Nephron progenitor cell (in vitro differentiated cells): ENCODE results near the gene PPL.
A peak's percentile ranks its signal among the peaks of the same experiment; 100 is the strongest.
"Not testable (repeated sequence)": the region's sequence is repeated elsewhere in the genome, so short reads cannot be mapped to it uniquely, and the experiment has no call there.

Experiments used
- DNase-seq: peaks from one replicate; pipeline ENCODE4 v3.0.0; 2021
- H3K27ac Mint-ChIP-seq: 2 replicates; pipeline ENCODE4 v1.8.0; 2021; ENCODE audit warnings: mild to moderate bottlenecking, moderate library complexity, mixed read lengths
- H3K27me3 Mint-ChIP-seq: 2 replicates; pipeline ENCODE4 v1.8.0; 2021; ENCODE audit warnings: mild to moderate bottlenecking, low read depth, mixed read lengths; ENCODE audit not compliant: poor library complexity
- H3K36me3 Mint-ChIP-seq: 2 replicates; pipeline ENCODE4 v1.8.0; 2021; ENCODE audit warnings: low read depth, mixed read lengths
- H3K4me1 Mint-ChIP-seq: 2 replicates; pipeline ENCODE4 v1.8.0; 2021; ENCODE audit warnings: mixed read lengths
- H3K4me3 Mint-ChIP-seq: 2 replicates; pipeline ENCODE4 v1.8.0; 2021; ENCODE audit warnings: mild to moderate bottlenecking, moderate library complexity, mixed read lengths
- H3K9me3 Mint-ChIP-seq: 2 replicates; pipeline ENCODE4 v1.8.0; 2021; ENCODE audit warnings: mild to moderate bottlenecking, moderate library complexity, mixed read lengths
- TF ChIP-seq, protein P1 (sequence below): fragments of 200-600 bp; sonication (generic); IDR thresholded peaks from 2 replicates; pipeline ENCODE4 v1.5.0; 2021; ENCODE audit warnings: antibody characterized with exemption

Gene PPL

DNA sequence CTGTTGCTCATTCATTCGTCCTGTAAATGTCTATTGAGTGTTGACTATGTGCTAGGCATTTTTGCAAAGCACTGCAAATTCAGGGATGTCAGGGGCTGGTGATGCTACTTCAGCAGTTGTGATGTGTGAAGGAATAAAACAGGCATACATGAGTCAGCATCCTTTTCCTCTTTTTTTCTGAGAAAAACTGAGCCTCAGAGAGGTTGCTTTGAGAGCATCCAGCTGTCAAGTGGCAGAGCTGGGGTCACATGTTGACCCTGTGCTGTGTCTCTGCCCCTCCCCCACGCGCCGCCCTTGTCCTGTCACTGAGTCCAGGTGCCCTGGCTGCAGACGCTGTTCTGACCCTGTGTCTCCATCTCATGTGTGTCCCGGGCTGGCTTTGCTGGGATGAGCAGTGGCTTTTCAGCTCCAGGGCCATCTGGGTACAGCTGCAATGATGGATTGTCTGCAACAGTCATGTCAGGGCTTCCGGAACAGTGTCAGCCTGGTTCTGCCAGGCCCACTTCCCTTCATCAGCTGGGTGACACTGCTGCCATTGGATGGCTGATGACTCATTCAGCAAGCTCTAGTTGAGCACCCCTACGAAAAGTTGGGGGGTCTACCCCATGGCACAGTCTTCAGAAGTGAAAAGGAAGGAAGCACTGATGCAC is 36.1 kb upstream of the PPL start:
- Mint-ChIP-seq H3K4me3 (peak overlapping the region; percentile 28), H3K27ac (no peak overlapping the region)
- DNase-seq = peak; percentile 36

DNA sequence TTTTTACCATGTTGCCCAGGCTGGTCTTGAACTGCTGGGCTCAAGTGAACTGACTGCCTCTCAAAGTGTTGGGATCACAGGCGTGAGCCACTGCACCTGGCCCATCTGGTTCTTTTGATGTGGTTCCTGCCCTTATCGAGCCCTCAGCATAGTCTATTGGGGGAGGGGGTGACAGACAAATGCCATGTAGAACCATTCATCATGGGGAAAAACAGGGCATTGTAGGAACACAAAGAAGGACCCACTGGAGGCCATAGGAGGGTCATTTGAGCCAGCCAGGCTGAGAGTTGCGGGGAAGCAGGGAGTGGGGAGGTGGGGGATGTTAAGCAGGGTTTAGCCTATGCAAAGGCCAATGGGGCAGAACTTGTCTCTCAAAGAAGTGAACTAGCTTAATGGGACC is 33.1 kb upstream of the PPL start:
- peaks cover 3% of the 10 kb centered on the region for H3K9me3 Mint-ChIP-seq
- H3K4me3 Mint-ChIP-seq = no peak overlapping the region
- no peak for DNase-seq
- peak overlapping the region; percentile 68 for H3K27ac Mint-ChIP-seq
- TF ChIP-seq, protein P1, sequence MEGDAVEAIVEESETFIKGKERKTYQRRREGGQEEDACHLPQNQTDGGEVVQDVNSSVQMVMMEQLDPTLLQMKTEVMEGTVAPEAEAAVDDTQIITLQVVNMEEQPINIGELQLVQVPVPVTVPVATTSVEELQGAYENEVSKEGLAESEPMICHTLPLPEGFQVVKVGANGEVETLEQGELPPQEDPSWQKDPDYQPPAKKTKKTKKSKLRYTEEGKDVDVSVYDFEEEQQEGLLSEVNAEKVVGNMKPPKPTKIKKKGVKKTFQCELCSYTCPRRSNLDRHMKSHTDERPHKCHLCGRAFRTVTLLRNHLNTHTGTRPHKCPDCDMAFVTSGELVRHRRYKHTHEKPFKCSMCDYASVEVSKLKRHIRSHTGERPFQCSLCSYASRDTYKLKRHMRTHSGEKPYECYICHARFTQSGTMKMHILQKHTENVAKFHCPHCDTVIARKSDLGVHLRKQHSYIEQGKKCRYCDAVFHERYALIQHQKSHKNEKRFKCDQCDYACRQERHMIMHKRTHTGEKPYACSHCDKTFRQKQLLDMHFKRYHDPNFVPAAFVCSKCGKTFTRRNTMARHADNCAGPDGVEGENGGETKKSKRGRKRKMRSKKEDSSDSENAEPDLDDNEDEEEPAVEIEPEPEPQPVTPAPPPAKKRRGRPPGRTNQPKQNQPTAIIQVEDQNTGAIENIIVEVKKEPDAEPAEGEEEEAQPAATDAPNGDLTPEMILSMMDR = no peak
- H3K36me3 Mint-ChIP-seq = no peaks in the 10 kb centered on the region
- peaks cover 46% of the 10 kb centered on the region for H3K4me1 Mint-ChIP-seq
- peaks cover 3% of the 10 kb centered on the region for H3K27me3 Mint-ChIP-seq

More for the DNA sequence above, 36.1 kb upstream of the PPL start:
- H3K36me3 Mint-ChIP-seq = no peaks in the 10 kb centered on the region
- H3K4me1 Mint-ChIP-seq = peaks cover 56% of the 10 kb centered on the region
- H3K27me3 Mint-ChIP-seq = peaks cover 3% of the 10 kb centered on the region
- TF ChIP-seq, protein P1 = no peak
- peaks cover 8% of the 10 kb centered on the region for H3K9me3 Mint-ChIP-seq

GRCh38 chr16:4968879-4969483 is 32.0 kb upstream of the PPL start:
- Mint-ChIP-seq H3K4me1 (peaks cover 46% of the 10 kb centered on the region), H3K9me3 (peaks cover 3% of the 10 kb centered on the region), H3K27me3 (peaks cover 11% of the 10 kb centered on the region), H3K4me3 (no peak overlapping the region), H3K27ac (no peak overlapping the region), H3K36me3 (no peaks in the 10 kb centered on the region)
- DNase-seq = no peak
- TF ChIP-seq, protein P1 = no peak

GRCh38 chr16:4968278-4968677 is 31.3 kb upstream of the PPL start:
- not testable (repeated sequence) for H3K9me3 Mint-ChIP-seq, H3K4me3 Mint-ChIP-seq, H3K27ac Mint-ChIP-seq, H3K36me3 Mint-ChIP-seq, DNase-seq
- H3K27me3 Mint-ChIP-seq = peaks cover 13% of the 10 kb centered on the region
- peaks cover 41% of the 10 kb centered on the region for H3K4me1 Mint-ChIP-seq

GRCh38 chr16:4966736-4967453 is 29.9 kb upstream of the PPL start:
- Mint-ChIP-seq H3K9me3 (no peaks in the 10 kb centered on the region), H3K27ac (no peak overlapping the region), H3K27me3 (peaks cover 15% of the 10 kb centered on the region), H3K36me3 (no peaks in the 10 kb centered on the region), H3K4me3 (no peak overlapping the region), H3K4me1 (peaks cover 29% of the 10 kb centered on the region)
- TF ChIP-seq, protein P1 = no peak
- DNase-seq = no peak

DNA sequence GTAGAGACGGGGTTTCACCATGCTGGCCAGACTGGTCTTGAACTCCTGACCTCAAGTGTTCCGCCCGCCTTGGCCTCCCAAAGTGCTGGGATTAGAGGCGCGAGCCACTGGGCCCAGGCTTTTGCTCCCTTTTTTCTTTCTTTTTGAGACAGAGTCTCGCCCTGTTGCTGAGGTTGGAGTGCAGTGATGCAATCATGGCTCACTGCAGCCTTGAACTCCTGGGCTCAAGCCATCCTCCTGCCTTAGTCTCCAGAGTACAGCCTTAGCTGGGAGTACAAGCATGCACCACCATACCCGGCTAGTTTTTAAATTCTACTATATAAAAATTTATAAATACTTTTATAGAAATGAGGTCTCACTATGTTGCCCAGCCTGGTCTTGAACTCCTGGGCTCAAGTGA is 26.6 kb upstream of the PPL start:
- H3K4me1 Mint-ChIP-seq, H3K4me3 Mint-ChIP-seq, H3K36me3 Mint-ChIP-seq, DNase-seq, H3K9me3 Mint-ChIP-seq, H3K27ac Mint-ChIP-seq: not testable (repeated sequence)
- H3K27me3 Mint-ChIP-seq = peaks cover 45% of the 10 kb centered on the region
